Stimulated activated CD4-positive, alpha-beta T cell treated with anti-CD3 and anti-CD28 coated beads, Interleukin-1b, Interleukin-23, amount 100 ng/mL, for 4 hours (primary cell): ENCODE data around the gene ZNF597.
A peak's percentile ranks its signal among the peaks of the same experiment; 100 is the strongest.
"Not testable (repeated sequence)": the region's sequence is repeated elsewhere in the genome, so short reads cannot be mapped to it uniquely, and the experiment has no call there.

Source experiments
- DNase-seq, 2 donors: peaks; one replicate each; pipeline ENCODE4 v3.0.0-alpha.2; 2020; ENCODE audit warnings: low read depth in 2 of 2

The ZNF597 gene

GRCh38 chr16:3475604-3476375 is 32.5 kb upstream of the ZNF597 start:
- DNase-seq = no peak

GRCh38 chr16:3474870-3475269 is 31.6 kb upstream of the ZNF597 start:
- DNase-seq = not testable (repeated sequence)

GRCh38 chr16:3474136-3474779 is 31.0 kb upstream of the ZNF597 start:
- DNase-seq = no peak

DNA sequence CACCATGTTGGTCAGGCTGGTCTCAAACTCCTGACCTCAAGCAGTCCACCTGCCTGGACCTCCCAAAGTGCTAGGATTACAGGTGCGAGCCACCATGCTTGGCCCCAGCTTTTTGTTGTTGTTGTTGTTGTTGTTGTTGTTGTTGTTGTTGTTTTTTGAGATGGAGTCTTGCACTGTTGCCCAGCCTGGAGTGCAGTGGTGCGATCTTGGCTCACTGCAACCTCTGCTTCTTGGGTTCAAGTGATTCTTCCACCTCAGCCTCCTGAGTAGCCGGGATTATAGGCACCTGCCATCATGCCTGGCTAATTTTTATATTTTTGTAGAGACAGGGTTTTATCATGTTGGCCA is 30.3 kb upstream of the ZNF597 start:
- DNase-seq = not testable (repeated sequence)

DNA sequence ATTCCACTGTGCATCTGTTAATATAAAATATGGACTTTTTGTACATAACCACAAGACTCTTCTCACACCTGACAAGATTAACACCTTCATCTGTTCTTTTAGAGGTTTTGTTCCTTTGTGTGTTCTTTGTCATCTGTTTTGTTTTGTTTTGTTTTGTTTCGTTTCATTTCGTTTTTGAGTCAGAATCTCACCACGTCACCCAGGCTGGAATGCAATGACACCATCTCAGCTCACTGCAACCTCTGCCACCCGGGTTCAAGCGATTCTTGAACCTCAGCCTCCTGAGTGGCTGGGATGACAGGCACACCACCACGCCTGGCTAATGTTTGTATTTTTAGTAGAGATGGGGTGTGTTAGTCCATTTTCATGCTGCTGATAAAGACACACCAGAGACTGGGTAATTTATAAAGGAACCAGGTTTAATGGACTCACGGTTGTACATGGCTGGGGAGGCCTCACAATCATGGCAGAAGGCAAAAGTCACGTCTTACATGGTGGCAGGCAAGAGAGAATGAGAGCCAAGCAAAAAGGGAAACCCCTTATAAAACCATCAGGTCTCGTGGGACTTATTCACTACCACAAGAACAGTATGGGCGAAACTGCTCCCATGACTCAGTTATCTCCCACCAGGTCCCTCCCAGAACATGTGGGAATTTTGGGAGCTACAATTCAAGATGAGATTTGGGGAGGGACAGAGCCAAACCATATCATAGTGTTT is 29.7 kb upstream of the ZNF597 start:
- DNase-seq = no peak

DNA sequence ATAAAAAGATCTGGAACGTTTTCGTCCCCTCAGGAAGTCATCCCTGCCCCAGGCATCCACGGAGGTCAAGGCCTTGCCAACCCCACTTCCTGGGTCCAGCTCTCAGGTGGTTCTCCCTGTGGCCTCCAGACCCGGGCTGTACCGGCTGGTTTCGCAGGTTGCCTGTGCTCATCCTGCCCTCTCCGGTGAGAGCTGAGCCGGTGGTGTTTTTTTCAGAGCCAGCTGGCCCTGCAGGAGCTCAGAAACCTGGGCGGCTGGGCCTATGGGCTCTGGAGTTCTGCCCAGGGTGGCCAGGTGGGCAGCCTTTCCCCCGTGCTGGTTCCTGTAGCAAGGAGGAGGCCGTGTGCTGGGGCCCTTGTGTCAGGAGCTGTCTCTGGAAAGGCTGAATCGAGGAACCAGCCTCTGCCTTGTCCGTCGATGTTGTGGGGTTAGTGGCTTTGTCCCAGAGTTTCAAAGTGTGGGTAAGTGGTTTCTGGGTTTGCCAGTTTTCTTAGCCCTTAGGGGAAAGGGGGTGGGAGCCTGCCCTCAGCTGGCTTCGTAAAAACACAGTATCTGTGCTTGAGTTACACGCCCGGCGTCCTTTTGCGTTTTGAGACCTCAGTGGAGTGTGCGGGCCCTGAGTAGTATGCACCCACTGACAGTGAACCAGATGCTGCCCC is 28.3 kb upstream of the ZNF597 start:
- DNase-seq = no peak

DNA sequence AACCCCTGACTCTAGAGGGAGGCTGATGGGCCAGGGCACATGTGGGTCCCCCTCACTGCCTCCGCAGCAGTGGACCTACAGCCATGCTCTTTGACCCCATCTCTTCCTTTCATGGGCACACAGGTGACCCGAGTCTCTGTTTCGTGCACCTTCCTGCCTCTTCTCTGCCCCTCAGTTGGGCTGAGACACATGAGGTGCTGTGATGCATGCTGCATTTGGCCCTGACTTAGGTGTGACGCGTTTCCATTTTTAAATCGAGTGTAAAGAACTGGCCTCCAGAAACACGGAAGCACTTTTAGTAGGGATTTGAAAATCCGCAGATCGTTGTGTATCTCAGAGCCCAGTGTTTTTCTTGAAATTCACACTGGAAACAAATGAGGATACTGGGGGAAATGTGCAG is 27.4 kb upstream of the ZNF597 start:
- no peak for DNase-seq

GRCh38 chr16:3469736-3470135 is 26.4 kb upstream of the ZNF597 start:
- DNase-seq = no peak

DNA sequence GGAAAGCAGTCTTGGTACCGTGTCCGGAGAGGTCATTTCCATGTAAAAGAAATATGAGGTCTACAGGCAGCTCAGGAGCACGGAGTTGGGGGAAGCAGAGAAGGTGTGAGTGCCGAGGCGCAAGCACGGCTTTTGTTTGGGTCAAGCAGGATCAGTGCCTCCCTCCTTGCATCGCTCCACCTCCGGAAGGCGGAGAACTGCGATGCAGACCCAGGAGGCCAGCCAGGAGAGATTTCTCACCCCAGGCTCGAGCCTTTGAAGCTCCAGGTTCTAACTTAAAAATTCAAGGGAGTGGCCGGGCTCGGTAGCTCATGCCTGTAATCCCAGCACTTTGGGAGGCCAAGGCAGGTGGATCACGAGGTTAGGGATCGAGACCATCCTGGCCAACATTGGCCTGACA is 25.2 kb upstream of the ZNF597 start:
- DNase-seq = no peak

- DNase-seq = no peak
Measured at GRCh38 chr16:3467921-3468320, 24.6 kb upstream of the ZNF597 start.

GRCh38 chr16:3467182-3467581 is 23.9 kb upstream of the ZNF597 start:
- no peak for DNase-seq

GRCh38 chr16:3465911-3466584 is 22.7 kb upstream of the ZNF597 start:
- DNase-seq = no peak

GRCh38 chr16:3465301-3465700 is 22.0 kb upstream of the ZNF597 start:
- DNase-seq = no peak

DNA sequence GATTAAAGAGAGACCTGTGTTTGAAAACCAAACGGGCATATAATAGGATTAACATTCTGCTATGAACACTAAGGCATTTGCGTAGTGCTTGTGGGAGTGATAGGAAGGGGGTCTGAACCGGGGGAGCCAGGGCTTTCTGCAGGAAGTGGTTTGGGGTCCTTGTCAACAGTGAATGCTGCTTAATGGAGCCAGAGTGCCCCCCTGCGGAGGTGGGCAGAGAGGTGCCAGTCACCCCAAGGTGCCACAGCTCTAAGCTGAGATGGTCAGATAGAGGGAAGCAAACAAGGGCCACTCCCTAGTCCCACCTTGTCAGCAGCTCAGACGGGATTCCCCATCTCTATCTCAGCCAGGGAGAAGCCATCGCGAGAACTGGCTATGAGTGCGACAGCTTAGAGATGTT is 17.8 kb upstream of the ZNF597 start:
- DNase-seq = peak in 1 of 2 donors; percentile 12

- DNase-seq = no peak
Measured at GRCh38 chr16:3460585-3460984, 17.3 kb upstream of the ZNF597 start.

DNA sequence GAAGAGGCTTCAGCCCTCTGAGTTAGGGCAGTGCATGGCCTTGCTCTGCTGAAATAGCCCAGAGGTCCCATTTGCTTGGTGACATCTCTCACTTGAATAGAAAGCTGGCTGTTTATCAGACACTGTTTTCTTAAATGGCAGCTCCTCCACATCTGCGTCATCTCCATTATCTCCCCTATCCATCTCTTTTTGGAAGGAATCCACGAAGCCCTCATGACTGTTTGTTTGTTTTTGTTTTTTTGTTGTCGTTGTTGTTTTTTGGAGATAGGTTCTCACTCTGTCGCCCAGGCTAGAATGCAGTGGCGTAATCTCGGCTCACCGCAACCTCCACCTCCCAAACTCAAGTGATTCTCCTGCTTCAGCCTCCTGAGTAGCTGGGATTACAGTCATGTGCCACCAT is 16.8 kb upstream of the ZNF597 start:
- no peak for DNase-seq

DNA sequence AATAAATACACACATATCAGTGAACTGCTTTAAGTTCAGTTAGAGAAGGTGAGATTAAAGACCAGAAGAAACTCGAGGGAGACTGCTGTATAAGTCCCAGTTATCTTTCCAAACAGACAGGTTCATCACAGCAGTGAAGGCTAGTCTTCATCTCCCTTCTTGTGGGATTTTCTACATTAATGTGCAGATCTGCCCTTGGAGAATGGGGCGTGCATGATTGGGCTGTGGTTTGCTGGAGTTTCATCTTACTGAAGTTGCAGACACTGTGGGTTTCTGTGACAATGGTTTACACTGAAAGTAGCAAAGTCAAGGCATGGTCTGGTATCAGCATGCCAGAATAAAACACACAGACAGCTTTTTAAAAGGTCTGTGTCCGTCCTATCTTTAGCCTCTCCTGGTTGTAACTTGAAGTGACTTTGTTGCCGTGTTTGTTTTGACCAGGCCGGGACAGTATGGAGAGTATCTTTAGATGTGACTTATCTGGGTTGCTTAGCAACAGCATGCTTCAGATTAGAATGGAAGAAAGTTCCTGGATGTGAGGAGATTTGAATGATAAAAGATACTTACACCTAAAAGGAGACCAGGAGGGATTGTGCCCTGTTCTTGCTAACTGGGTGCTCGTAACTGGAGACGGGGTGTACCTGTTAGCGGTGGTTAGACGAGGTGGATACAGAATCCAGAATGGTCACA is 16.2 kb upstream of the ZNF597 start:
- DNase-seq = no peak

- DNase-seq = no peak
Measured at GRCh38 chr16:3458852-3459361, 15.6 kb upstream of the ZNF597 start.

DNA sequence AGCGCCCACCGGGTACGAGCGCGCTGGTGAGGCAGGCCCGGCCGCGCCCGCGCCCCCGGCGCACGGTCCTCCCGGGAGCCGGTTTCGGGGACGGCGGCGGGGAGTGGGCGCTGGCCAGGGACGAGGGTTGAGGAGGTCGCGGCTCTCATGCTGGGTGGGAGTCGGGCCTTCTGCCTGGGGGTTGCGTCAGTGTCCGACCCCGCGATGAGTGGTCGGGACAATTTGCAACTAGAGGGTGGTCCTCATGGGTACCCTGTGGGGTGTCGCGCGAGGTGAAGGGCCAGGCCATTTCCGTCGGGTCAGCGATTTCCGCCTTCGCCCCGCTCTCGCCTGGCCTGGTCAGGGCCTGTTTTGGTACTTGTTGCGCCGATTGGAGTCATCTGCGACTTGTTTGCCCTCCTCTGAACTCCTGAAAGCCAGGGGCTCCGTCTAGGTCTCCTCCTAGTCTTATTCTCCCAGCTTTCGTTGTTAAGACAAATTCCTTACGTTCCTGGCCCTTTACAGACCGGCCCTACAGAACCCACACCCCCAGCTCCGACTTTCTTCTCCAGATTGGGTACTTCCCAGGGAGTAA is 15.1 kb upstream of the ZNF597 start:
- no peak for DNase-seq

DNA sequence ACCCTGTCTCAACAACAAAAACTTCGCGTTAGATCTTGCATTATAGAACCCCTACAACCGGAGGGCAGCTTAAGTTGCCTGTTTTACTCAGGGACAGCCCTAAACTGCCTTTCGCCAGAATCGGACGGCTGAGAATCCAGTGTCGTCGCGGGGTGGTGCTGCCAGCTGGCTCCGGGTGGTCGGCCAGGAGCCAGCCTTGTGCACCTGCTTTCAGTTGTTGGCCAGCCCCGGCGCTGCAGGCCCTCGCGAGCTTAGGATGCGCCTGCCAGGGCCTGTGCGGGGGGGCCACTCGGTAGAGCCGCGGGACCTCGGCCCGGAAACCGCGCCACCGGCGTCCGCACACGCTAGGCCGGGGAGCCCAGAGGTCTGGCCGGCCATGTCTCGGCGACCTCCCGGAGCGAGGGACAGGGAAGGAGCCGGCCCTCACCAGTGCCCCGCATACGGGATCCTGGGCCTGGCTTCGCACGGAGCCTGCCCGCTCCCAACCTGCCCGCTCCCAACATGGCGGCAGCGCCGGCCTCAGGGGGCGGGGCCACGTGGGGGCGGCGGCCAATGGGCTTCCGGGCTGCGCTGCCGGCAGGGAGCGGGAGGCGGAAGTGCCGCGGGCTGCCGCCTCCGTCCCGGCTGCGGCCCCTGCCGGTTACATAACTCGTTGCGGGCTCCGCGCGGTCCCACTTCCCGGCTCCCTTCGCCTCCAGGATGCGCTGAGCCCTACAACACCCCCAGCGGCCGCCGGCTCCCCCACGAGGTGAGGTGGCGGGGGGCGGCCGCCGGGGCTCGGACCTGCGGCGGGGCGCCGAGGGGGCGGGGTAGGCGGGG is 14.3 kb upstream of the ZNF597 start:
- peak; percentile 79 to 94 for DNase-seq
